Muscle of arm (tissue), 12 donors: ENCODE data around the gene MILR1. TPM values are rescaled to one million over a fixed set of nuclear protein-coding genes. Genes with fewer than 3 reads are reported as not detected.
A peak's percentile ranks its signal among the peaks of the same experiment; 100 is the strongest.
"Not testable (repeated sequence)": the region's sequence is repeated elsewhere in the genome, so short reads cannot be mapped to it uniquely, and the experiment has no call there.

Experiments used
- DNase-seq: peaks from one replicate; pipeline ENCODE4 v3.0.0-alpha.2; 2013
- polyA plus RNA-seq, 12 donors: library from polyadenylated mRNA; unstranded; fragments of 120-200 nt; gene quantifications; one replicate each; pipeline ENCODE4 v1.2.1, GENCODE V29; 2013; ENCODE audit not compliant: insufficient read length in 12 of 12

MILR1 gene
- polyA plus RNA-seq, 12 donors = 1.5 to 8.3 (median 3.7) TPM; not detected in 2

DNA sequence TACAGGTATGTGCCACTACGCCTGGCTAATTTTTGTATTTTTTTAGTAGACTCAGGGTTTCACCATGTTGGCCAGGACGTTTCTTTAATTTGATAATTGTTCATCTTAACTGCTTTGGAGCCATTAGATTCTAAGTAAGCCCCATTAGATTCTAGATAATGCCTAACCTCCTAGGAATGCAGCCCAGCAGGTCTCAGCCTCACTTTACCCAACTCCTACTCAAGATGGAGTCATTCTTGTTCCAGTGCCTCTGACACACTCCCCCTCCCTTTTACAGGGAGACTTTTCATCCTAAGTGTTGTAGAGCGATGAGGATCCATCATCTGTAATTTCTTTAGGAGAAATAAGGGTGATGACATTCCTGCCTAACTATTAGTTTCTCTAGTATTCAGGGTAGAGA lies 23.7 kb upstream of the MILR1 start:
- no peak for DNase-seq

DNA sequence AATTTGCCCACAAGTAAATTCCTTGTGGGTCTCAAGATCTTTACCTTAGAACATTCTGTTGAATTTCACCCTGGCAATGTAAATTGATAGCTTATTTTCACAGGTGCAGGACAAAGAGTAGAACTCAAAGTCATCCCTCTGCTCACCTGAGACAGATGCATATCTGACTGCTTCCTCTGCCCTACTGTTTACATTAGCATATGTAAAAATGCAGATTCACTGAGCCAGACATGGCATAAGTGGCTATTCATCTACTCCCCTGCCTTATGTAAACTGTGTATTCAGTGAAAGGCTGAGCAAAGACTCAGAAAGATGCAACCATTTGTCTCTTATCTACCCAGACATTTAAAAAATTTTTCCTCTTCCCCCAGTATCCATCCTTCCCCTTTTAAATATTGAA lies 22.3 kb upstream of the MILR1 start:
- no peak for DNase-seq

DNA sequence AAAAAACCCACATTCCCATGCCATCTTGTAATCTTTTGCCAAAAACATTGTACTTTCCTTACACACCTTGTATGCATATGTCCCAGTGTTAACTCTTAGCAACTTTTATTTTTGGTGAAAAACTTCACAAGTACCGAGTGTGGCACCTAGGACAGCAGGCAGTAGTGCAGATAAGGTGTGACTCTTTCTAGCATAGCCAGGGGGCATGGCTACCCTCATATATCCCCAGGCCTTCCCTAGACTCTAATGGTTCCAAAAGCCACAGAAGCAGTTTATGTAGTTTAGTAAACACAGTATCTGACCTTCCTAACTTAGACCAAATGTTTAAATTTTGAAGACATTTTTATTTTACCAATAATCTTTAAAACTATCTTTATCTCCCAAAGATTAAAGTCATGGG lies 20.5 kb upstream of the MILR1 start:
- no peak for DNase-seq

DNA sequence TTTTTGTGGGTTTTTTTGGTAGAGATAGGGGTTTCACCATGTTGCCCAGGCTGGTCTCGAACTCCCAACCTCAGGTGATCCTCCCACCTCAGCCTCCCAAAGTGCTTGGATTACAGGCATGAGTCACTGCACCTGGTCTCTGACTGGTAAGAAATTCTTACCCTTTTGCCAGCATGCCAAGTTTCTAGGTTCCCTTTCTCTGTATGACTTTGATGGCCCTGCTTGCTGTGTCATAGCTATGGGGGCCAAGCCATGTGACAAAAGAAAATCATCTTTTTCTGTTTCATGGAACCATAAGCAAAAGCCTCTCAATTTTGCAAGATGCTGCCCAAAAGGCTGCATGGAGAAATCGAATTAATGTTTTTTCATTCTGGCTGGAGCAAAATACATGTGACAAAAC lies 18.9 kb upstream of the MILR1 start:
- DNase-seq = not testable (repeated sequence)

DNA sequence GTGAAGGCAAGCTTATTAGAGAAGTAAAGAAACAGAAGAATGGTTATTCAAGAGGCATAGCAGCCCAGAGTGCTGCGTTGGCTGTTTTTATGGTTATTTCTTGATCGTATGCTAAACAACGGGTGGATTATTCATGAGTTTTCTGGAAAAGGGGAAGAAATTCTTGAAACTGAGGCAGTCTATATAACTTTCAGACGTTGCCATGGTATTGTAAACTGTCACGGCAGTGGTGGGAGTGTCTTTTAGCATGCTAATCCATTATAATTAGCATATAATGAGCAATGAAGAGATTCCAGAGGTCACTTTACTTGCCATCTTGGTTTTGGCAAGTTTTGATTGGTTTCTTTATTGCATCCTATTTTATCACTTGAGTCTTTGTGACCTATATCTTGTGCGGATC lies 17.4 kb upstream of the MILR1 start:
- no peak for DNase-seq

DNA sequence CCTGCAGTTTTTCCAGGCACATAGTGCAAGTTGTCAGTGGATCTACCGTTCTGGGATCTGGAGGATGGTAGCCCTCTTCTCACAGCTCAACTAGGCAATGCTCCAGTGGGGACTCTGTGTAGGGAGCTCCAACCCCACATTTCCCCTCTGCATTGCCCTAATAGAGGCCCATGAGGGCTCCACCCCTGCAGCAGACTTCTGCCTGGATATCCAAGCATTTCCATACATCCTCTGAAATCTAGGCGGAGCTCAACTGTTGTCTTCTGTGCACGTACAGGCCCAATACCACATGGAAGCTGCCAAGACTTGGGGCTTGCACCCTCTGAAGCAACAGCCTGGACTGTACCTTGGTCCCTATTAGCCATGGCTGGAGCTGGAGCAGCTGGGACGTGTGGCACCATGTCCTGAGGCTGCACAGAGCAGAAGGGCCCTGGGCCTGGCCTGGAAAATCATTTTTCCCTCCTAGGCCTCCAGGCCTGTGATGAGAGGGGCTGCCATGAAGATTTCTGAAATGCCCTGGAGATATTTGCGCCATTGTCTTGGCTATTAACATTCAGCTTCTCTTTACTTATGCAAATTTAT lies 10.9 kb upstream of the MILR1 start:
- no peak for DNase-seq

DNA sequence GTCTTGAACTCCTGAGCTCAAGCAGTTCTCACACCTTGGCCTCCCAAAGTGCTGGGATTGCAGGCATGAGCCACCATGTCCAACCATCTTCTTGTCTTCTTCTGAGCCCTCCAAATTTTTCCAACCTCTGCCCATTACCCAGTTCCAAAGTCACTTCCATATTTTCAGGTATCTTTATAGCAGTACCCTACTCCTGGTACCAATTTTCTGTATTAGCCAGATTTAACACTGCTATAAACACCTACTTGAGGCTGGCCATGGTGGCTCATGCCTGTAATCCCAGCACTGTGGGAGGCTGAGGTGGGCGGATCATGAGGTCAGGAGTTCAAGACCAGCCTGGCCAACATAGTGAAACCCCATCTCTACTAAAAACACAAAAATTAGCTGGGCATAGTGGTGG lies 9.4 kb upstream of the MILR1 start:
- DNase-seq = not testable (repeated sequence)

DNA sequence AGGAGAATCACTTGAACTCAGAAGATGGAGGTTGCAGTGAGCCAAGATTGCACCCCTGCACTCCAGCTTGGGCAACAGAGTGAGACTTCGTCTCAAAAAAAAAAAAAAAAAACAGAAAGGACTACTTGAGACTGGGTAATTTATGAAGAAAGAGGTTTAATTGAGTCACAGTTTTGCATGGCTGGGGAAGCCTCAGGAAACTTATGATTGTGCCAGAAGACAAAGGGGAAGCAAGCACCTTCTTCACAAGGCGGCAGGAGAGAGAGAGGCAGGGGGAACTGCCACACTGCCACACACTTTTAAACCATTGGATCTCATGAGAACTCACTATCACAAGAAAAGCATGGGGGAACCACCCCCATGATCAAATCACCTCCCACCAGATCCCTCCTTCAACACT lies 9.0 kb upstream of the MILR1 start:
- no peak for DNase-seq

DNA sequence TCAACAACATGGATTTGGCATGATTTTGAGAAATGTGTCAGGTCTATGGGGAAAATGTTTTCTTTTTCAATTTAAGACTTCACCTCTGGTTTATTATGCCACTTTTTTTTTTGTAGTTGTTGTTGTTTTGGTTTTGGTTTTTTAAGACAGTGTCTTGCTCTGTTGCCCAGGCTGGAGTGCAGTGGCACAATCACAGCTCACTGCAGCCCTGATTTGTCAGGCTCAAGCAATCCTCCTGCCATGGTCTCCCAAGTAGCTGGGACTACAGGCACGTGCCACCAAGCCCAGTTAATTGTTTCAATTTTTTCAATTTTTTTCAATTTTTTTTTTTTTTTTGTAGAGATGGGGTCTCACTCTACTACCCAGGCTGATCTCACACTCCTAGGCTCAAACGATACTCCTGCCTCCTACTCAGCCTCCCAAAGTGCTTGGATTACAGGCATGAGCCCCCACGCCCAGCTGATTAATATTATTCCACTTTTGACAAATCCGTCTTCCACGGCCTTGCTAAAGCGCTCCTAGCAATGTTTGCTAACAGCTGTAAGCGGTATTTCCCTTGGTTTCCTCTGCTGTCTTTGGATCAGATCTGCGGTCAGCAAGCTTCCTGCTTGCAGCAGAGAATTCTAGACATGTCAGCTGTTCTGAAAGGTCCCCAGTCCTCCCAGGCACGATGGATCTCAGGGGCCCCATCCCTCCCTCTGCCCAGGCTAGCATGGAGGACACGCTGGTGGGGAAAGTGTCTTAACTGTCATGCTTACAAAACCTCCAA lies 7.0 kb upstream of the MILR1 start:
- DNase-seq = peak; percentile 31

DNA sequence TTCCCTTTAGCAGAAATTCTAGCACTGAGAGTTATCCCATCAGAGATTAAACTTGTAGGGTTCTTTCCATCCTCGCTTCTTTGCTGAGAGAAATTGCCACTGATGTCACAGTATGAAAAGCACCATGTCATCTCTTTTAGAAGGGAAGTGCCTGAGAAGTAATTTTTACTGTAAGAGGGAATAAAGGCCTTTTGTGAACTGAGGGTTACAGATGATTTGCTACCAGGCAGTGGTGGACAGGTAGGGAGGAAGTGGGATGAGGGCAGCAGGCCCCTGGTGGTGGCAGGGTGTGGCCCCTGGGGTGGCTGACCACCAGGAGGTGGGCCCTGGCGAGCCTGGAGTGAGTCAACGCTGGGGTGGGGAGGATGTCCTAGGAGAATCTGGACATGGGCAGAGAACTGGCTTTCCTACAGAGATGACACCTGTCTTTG lies 6.4 kb upstream of the MILR1 start:
- DNase-seq = no peak

DNA sequence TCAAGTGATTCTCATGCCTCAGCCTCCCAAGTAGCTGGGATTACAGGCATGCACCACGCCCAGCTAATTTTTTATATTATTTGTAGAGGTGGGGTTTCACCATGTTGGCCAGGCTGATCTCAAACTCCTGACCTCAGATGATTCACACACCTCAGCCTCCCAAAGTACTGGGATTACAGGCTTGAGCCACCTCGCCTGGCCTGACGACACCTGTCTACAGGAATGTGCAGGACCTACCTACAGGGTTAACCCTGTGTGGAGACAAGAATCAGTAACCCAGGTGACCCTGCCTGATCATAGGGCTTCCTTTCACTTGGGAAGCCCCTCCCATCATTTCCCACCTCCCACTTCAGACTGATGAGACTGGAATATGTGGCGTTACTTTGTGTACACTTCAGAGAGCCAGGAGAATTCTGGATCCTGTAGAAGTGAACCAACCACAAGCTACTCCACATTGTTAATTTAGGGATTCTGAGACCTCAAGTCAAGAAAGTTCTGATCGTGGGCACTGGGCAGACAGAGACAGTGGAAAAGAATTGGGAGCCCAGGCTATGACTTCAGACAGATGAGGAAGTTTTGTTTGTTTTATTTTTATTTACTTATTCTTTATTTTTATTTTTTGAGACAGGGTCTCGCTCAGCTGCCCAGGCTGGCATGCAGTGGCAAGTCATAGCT lies 5.7 kb upstream of the MILR1 start:
- no peak for DNase-seq

DNA sequence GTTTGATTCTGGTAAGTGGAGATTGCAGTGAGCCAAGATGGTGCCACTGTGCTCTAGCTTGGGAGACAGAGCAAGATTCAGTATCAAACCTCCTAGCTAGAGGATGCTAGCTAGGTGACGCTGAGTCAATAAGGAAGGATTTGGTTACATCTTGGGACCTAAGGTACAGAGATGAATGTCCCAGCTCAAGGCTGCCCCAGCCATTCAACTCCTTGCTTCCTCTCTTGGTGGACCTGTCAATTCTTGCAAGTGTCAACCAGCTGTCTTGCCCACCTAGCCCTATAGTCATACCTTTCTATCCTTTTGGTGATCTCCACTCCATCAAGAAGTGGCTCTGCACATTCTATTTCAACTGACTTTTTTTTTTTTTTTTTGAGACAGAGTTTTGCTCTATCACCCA lies 1.4 kb upstream of the MILR1 start:
- DNase-seq = no peak

DNA sequence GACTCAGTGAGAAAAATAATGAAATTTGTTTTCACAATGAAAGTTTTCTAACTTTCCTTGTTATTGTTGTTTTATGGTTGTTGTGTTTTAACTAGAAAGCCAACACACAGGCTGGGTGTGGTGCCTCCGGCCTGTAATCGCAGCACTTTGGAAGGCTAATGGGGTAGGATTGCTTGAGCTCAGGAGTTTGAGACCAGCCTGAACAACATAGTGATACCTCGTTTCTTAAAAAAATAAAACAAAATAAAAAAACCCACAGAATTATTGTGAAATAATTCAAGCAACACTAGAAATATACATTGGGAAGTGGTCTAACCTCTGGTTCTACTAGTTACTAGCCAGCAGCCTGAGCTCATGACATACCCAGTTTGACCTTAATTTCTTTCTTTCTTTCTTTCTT lies 630 bp downstream of the MILR1 start:
- no peak for DNase-seq

DNA sequence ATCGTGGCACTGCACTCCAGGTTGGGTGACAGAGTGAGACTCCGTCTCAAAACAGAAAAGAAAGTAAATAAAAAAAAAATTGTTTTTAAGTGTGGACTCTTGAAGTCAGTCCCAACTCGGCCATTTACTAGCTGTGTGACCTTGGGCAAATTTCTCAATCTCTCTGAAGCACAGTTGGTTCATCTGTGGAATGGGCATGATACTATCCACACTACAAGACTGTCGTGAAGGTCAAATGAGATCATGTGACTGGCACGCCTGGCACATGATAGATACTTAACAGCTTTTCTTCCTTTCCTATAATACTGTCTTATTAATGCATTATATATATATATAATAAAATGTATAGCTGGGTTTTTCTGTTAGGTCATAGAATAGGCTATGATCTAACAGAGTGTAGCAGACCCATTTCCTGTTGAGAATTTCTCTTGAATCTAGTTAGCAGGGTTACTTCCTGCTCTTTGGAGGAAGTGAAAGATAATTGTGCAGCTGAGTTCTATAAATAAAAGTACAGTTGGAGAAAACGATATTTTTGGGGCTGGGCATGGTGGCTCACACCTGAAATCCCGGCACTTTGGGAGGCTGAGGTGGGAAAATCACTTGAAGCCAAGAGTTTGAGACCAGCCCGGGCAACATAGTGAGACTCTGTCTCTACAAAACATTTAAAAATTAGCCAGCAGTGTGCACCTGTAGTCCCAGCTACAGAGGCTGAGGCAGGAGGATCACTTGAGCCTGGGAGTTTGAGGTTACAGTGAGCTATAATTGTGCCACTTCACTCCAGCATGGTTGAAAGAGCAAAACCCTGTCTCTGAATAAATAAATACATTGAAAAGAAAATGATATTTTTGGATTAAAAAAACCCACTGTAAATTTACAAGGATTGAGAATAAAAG lies 7.3 kb downstream of the MILR1 start:
- no peak for DNase-seq

DNA sequence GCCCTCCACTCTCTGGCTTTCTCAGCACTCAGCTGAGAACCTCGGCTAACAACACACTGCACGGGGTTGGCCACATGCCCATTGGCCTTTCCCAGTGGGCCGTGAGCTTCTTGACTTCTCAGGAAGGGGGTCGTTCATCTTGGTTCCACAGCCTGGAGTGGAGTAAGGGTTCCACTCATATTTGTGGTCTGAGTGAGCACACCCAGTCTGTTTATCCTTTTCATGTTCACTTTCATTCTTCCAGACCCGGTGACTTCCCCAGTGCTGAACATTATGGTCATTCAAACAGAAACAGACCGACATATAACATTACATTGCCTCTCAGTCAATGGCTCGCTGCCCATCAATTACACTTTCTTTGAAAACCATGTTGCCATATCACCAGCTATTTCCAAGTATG lies 8.2 kb downstream of the MILR1 start:
- no peak for DNase-seq

DNA sequence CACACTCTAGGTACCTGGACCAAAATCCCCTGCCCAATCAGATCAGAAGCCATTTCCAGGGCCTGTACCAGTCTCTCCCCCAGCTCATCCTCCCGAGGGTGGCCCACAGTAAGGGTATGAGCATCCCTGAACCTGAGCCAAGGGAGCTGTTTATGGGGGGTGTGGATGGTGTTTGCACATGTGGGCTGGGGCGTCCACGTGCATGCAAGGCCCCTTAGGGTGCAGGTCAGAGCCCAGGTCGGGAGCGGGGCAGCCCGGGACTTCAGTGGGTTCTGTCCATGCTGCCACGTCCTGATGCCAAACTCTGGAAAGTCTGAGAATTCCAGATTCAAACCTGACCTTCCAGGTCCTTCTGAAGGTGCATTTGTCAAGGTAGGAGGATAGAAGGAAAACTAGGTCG lies 9.8 kb downstream of the MILR1 start:
- no peak for DNase-seq

DNA sequence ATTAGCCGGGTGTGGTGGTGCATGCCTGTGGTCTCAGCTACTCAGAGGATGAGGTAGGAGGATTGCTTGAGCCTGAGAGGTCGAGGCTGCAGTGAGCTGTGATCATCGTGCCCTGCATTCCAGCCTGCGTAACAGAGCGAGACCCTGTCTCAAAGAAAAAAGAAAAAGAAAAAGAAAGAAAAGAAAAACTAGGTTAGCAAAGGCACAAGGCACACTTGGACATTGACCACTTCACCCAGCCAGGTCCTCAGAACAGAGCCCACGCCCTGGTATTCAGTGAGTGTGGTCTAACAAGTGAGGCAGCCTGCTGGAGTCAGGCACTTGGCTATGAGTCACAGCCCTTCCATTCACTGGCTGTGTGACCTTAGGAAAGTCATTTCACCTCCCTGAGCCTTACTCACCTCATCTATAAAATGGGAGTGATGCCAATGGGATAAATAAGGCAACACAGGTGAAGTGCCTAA lies 10.4 kb downstream of the MILR1 start:
- no peak for DNase-seq

DNA sequence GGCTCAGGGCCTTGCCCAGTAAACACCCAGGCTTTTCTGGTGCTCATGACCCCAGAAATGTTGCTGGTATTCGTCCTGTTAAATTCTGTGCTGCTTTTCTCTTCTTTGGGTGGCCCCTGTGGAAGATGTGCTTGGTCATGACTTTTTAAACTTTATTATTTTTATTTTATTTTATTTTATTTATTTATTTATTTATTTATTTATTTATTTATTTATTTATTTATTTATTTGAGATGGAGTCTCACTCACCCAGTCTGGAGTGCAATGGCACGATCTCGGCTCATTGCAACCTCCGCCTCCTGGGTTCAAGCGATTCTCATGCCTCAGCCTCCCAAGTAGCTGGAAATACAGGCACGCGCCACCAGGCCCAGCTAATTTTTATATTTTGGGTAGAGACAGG lies 10.9 kb downstream of the MILR1 start:
- not testable (repeated sequence) for DNase-seq

DNA sequence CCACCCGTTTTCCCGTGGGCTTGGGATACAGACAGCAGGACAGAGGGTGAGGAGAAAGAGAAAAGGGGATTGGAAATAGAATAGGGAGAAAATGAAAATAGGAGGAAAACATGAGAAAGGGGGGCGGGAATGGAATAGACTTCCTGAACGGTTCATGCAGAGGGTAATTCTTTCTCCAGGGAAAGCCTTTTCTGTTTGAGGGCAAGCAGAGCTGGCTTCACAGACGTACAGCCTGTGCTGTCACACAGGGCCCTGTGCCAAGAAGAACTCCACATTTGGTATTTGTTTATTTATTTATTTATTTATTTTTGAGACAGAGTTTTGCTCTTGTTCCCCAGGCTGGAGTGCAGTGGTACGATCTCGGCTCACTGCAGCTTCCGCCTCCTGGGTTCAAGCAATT lies 12.0 kb downstream of the MILR1 start:
- DNase-seq = peak; percentile 44

DNA sequence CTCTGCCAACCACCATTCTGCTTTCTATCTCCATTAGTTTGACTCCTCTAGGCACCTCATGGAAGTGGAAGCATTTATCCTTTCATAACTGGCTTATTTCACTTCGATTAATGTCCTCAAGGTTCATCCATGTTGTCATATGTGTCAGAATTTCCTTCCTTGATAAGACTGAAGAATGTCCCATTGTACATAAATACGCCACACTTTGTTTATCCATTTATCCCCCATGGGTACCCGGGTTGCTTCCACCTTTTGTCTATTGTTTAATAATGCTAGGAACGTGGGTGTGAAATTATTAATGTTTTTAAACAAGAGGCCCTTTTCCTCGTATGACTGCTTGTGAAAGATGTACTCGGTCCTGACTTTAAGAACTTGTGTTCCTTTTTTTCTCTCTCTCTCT lies 12.9 kb downstream of the MILR1 start:
- DNase-seq = no peak

DNA sequence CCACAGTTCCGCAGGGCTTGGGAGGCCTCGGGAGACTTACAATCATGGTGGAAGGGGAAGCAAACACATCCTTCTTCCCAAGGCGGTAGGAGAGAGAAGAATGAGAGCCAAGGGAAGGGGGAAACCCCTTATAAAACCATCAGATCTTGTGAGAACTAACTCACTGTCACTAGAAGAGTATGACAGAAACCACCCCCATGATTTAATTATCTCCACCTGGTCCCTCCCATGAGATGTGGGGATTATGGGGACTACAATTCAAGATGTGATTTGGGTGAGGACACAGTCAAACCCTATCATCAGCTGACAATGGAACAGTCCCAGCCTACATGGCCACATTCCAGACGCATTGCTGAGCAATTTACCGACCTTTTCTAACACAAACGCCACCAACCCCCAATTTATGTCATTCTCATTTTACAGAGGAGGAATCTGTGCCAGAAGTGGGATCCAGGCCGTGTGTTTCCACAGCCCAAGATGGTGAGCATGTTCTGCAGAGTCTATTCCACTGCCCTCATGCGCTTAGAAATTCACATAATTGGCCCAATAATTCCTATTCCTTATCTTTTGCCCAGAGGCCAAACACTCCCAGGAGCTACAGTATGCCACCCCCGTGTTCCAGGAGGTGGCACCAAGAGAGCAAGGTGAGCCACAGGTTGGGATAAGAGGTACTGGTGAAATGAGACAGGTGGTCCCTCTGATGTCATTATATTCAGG lies 17.3 kb downstream of the MILR1 start:
- DNase-seq = no peak
